ENCODE results near the gene RRP9. TPM values are rescaled to one million over a fixed set of nuclear protein-coding genes. Genes with fewer than 3 reads are reported as not detected.

Gene RRP9
- total RNA-seq, 4 donors from 2014 or later: 14.9 to 32.9 (median 21.3) TPM

DNA sequence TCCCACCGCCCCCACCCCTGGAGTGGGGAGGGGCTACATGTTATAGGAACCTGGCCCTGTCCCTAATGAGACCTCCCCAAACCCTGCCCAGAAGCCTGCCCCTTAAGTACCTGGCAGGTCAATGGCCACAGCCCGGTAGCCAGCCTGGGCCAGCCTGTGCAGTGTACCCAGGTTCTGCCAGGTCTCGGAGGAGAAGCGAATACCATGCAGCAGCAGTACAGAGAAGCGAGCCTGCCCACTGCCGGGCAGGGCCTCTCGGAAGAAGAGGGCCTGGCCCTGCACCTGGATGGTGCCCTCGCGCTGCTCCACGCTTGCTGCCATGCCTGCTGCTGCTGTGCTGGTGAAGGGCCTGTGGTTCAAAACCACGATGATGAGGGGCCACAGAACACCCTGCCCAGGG lies 29.6 kb upstream of the RRP9 start:
- Histone ChIP-seq H3K27ac (no peak overlapping the region), H3K4me1 (peaks cover 0 to 63% (median 33%) of the 10 kb centered on the region in 4 donors), H3K27me3 (no peaks in the 10 kb centered on the region), H3K9me3 (no peaks in the 10 kb centered on the region), H3K4me3 (no peak overlapping the region), H3K36me3 (peaks cover 0 to 8% (median 0%) of the 10 kb centered on the region in 3 donors)
- DNase-seq (ENCODE audit: low spot score in 2 of 2): no peak
- TF ChIP-seq EP300 (IDR thresholded peaks at IDR 0.05) (no peak), POLR2A (IDR thresholded peaks at IDR 0.05) (no peak)
- TF ChIP-seq, protein P1, sequence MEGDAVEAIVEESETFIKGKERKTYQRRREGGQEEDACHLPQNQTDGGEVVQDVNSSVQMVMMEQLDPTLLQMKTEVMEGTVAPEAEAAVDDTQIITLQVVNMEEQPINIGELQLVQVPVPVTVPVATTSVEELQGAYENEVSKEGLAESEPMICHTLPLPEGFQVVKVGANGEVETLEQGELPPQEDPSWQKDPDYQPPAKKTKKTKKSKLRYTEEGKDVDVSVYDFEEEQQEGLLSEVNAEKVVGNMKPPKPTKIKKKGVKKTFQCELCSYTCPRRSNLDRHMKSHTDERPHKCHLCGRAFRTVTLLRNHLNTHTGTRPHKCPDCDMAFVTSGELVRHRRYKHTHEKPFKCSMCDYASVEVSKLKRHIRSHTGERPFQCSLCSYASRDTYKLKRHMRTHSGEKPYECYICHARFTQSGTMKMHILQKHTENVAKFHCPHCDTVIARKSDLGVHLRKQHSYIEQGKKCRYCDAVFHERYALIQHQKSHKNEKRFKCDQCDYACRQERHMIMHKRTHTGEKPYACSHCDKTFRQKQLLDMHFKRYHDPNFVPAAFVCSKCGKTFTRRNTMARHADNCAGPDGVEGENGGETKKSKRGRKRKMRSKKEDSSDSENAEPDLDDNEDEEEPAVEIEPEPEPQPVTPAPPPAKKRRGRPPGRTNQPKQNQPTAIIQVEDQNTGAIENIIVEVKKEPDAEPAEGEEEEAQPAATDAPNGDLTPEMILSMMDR (IDR thresholded peaks at IDR 0.05): no peak
- 85 to 89% methylated on average over 7 to 8 of the region's 11 CpGs for WGBS, 2 donors

DNA sequence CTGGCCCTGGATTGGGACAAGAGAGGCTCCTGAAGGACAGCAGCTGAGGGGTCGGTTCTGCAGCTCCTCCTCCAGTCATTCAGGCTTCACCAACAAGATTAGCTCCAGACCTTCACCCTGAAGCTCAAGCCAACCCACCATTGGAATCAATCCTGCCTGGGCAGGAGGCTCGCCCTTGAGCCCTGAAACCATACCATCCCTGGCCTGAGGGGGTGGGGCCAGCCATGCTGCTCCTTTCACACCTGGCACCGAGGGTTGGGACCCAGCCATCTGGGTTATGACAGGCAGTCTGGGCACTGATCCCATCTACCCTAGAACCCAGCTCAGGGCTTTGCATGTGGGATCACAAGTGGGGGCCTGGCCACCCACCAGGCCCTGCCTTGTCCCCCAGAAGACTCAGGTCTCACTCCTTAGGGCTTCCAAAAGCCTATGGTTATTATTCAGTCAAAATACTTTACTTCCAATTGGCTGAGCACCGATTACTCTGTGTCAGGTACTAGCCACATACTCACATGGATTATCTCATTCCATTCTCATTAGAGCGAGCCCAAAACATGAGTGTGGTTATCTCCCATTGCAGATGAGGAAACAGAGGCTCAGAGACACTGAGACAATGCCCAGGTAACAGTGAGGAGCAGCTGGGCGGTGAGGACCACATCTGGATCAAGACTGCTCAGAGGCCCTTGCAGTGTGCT lies 29.0 kb upstream of the RRP9 start:
- Histone ChIP-seq H3K9me3 (no peaks in the 10 kb centered on the region), H3K27me3 (no peaks in the 10 kb centered on the region), H3K4me3 (no peak overlapping the region), H3K4me1 (peaks cover 0 to 63% (median 33%) of the 10 kb centered on the region in 4 donors), H3K36me3 (peaks cover 0 to 8% (median 0%) of the 10 kb centered on the region in 3 donors), H3K27ac (peak overlapping the region in 1 of 4 donors; percentile 99)
- no peak for TF ChIP-seq EP300 (IDR thresholded peaks at IDR 0.05)
- TF ChIP-seq POLR2A (IDR thresholded peaks at IDR 0.05): no peak
- TF ChIP-seq, protein P1 (IDR thresholded peaks at IDR 0.05): no peak
- 91 to 98% methylated on average over 4 of the region's 6 CpGs for WGBS, 2 donors
- no peak for DNase-seq (ENCODE audit: low spot score in 2 of 2)

DNA sequence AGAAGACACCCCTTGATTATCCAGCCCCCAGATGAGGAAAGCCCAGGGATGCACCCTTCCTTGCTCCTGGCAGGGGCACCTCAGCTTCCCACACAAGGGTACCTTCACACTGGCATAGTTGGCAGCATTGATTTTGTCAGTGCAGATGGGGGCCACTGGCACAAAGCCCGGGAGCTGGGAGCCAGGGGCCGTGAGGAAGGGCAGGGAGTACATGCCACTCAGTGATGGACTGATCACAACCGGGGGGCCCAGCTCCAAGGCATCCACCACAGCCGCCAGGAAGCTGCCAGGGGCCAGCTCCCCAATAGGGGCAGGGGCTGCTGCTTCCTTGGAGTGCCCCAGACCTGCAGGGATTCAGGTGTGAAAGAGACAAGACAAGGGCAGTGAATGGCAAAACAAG lies 28.1 kb upstream of the RRP9 start:
- DNase-seq (ENCODE audit: low spot score in 2 of 2): no peak
- peaks cover 0 to 8% (median 0%) of the 10 kb centered on the region in 3 donors for H3K36me3 ChIP-seq
- H3K27me3 ChIP-seq: no peaks in the 10 kb centered on the region
- TF ChIP-seq, protein P1 (IDR thresholded peaks at IDR 0.05): no peak
- no peak for TF ChIP-seq POLR2A (IDR thresholded peaks at IDR 0.05)
- no peak for TF ChIP-seq EP300 (IDR thresholded peaks at IDR 0.05)
- H3K27ac ChIP-seq: peak overlapping the region in 1 of 4 donors; percentile 99
- H3K4me3 ChIP-seq: no peak overlapping the region
- H3K9me3 ChIP-seq: no peaks in the 10 kb centered on the region
- H3K4me1 ChIP-seq: peaks cover 0 to 64% (median 36%) of the 10 kb centered on the region in 4 donors
- WGBS, 2 donors: 74 to 80% methylated on average over 1 to 4 of the region's 4 CpGs

DNA sequence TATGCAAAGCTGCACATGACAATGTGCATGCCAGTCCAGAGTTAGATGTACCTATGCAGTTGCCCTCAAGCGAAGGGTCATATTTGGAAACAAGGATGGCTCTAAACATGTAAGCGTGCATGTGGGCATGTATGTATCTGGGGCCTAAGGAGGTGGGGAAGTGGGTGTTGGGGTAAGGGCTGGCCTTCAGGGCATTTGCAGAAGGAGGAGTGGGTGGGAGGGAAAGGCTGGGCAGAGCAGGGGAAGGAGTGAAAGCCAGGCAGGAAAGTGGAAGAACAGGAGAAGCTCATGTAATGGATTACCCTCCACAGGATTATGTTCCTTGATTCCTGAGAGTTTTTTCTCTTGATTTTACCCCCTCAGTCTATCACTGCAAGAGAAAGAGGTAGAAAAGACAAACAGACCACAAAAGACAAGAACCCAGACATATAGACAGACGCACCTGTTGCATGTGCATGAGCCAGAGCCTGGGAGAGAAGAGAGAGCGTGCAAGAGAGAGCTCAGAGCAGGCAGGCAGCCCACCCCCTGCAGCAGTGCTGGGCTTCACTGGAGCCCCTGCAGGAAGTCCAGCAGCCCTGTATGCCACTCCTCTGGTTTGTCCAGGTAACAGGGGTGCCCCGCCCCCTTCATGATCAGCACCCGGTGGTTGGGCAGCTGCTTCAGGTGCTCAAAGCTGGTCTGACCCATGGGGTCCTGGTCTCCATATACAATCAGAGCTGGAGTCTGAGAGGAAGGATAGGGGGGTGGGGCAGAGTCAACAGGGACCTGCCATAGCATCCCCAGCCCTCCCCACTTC lies 27.4 kb upstream of the RRP9 start:
- no peak for DNase-seq (ENCODE audit: low spot score in 2 of 2)
- TF ChIP-seq, protein P1 (IDR thresholded peaks at IDR 0.05): no peak
- TF ChIP-seq POLR2A (IDR thresholded peaks at IDR 0.05) (no peak), EP300 (IDR thresholded peaks at IDR 0.05) (no peak)
- no peak overlapping the region for H3K4me3 ChIP-seq
- no peaks in the 10 kb centered on the region for H3K27me3 ChIP-seq
- H3K27ac ChIP-seq: peak overlapping the region in 2 of 4 donors; percentile 94 to 99
- WGBS, 2 donors: 82 to 84% methylated on average over 6 of the region's 6 CpGs
- H3K4me1 ChIP-seq: peaks cover 0 to 64% (median 35%) of the 10 kb centered on the region in 4 donors
- H3K36me3 ChIP-seq: peaks cover 0 to 8% (median 0%) of the 10 kb centered on the region in 3 donors
- no peaks in the 10 kb centered on the region for H3K9me3 ChIP-seq
